PC-3 (cell line): Measurements from ENCODE around the gene PPP1R9B. TPM values are rescaled to one million over a fixed set of nuclear protein-coding genes. Genes with fewer than 3 reads are reported as not detected.

ENCODE experiments used
- ATAC-seq: fragments of 200-7000 bp; cut with Tn5 transposase; 2 replicates; pipeline ENCODE4 v1.9.1; 2020; ENCODE audit warnings: mild to moderate bottlenecking, moderate library complexity
- BruUV-seq: library from RNA; stranded (reverse); fragments of 400-500 nt; replicated peaks from 2 replicates; lab custom pipeline; 2021; lab: Mats Ljungman, UMichigan
- CTCF ChIA-PET: fragments of 300-600 bp; sonication (Branson Sonifier 250); formaldehyde crosslinking; loops from one replicate; lab custom pipeline; 2022; ENCODE audit warnings: antibody characterized with exemption; lab: Charles Lee
- POLR2A ChIA-PET: fragments of 300-600 bp; sonication (Branson Sonifier 250); formaldehyde crosslinking; loops from one replicate; lab custom pipeline; 2022; ENCODE audit warnings: antibody characterized with exemption; ENCODE audit not compliant: unreplicated experiment; lab: Charles Lee
- DNase-seq: peaks from one replicate; pipeline ENCODE4 v3.0.0-alpha.2; 2015
- H2AFZ ChIP-seq: fragments of 300-600 bp; sonication (generic); 2 replicates; pipeline ENCODE4 v1.6.0; 2016; ENCODE audit warnings: antibody characterized with exemption, low read length
- H3F3A ChIP-seq: fragments of 300-600 bp; sonication (generic); one replicate; pipeline ENCODE4 v1.6.0; 2017; ENCODE audit warnings: antibody characterized with exemption, low read length, control low read depth, mild to moderate bottlenecking; ENCODE audit not compliant: unreplicated experiment
- H3K27ac ChIP-seq: fragments of 300-600 bp; sonication (generic); 2 replicates; pipeline ENCODE4 v1.5.1; 2016; ENCODE audit warnings: mild to moderate bottlenecking, low read length
- H3K27me3 ChIP-seq: fragments of 300-600 bp; sonication (generic); 2 replicates; pipeline ENCODE4 v1.6.1; 2016; ENCODE audit warnings: low read length, mixed read lengths
- H3K36me3 ChIP-seq: fragments of 300-600 bp; sonication (generic); 2 replicates; pipeline ENCODE4 v1.6.1; 2016; ENCODE audit warnings: low read depth, mixed run types, low read length, mixed read lengths
- H3K4me1 ChIP-seq: fragments of 300-600 bp; sonication (generic); 2 replicates; pipeline ENCODE4 v1.5.1; 2016; ENCODE audit warnings: low read length; ENCODE audit not compliant: insufficient read depth
- H3K4me2 ChIP-seq: fragments of 300-600 bp; sonication (generic); 2 replicates; pipeline ENCODE4 v1.6.0; 2016; ENCODE audit warnings: low read length
- H3K4me3 ChIP-seq: fragments of 300-600 bp; sonication (generic); 2 replicates; pipeline ENCODE4 v1.5.1; 2016; ENCODE audit warnings: mild to moderate bottlenecking, low read length, mixed read lengths
- H3K79me2 ChIP-seq: fragments of 300-600 bp; sonication (generic); 2 replicates; pipeline ENCODE4 v1.6.1; 2017; ENCODE audit warnings: low read length, mixed read lengths
- H3K9ac ChIP-seq: fragments of 300-600 bp; sonication (generic); 2 replicates; pipeline ENCODE4 v1.6.0; 2016; ENCODE audit warnings: mild to moderate bottlenecking, low read length
- H3K9me2 ChIP-seq: fragments of 300-600 bp; sonication (generic); replicated peaks from 2 replicates; pipeline ENCODE4 v1.6.1; 2016; ENCODE audit warnings: mixed run types, low read length, mixed read lengths
- H3K9me3 ChIP-seq: fragments of 300-600 bp; sonication (generic); 2 replicates; pipeline ENCODE4 v1.6.1; 2016; ENCODE audit warnings: low read length, mixed read lengths
- H4K20me1 ChIP-seq: fragments of 300-600 bp; sonication (generic); 2 replicates; pipeline ENCODE4 v1.6.1; 2016; ENCODE audit warnings: low read length, mixed read lengths
- EZH2 ChIP-seq: fragments of 300-600 bp; sonication (generic); IDR thresholded peaks from one replicate; pipeline ENCODE4 v1.6.1; 2017; ENCODE audit warnings: antibody characterized with exemption, mild to moderate bottlenecking, low read length; ENCODE audit not compliant: unreplicated experiment
- EZH2phosphoT487 ChIP-seq: fragments of 300-600 bp; sonication (generic); IDR thresholded peaks from 2 replicates; pipeline ENCODE4 v1.6.1; 2018; ENCODE audit warnings: mild to moderate bottlenecking, antibody characterized with exemption, low read length, borderline replicate concordance
- intact Hi-C: fragments of 100-400 bp; cut with micrococcal nuclease; formaldehyde crosslinking; loops from 2 replicates; pipeline ENCODE4 v1.9.0; 2023
- total RNA-seq: library from RNA; depleted of rRNA; stranded (reverse); fragments of >200 nt; gene quantifications from 2 replicates; pipeline ENCODE4 v1.2.3, GENCODE V29; 2014
- TF ChIP-seq, protein P1 (sequence below): fragments of 300-600 bp; sonication (generic); conservative IDR thresholded peaks from 2 replicates; pipeline ENCODE4 v1.5.1; 2017; ENCODE audit warnings: antibody characterized with exemption, low read depth, mild to moderate bottlenecking, low read length

The PPP1R9B gene
- total RNA-seq, 1 experiment from 2014 or later, result 67.7 TPM

DNA sequence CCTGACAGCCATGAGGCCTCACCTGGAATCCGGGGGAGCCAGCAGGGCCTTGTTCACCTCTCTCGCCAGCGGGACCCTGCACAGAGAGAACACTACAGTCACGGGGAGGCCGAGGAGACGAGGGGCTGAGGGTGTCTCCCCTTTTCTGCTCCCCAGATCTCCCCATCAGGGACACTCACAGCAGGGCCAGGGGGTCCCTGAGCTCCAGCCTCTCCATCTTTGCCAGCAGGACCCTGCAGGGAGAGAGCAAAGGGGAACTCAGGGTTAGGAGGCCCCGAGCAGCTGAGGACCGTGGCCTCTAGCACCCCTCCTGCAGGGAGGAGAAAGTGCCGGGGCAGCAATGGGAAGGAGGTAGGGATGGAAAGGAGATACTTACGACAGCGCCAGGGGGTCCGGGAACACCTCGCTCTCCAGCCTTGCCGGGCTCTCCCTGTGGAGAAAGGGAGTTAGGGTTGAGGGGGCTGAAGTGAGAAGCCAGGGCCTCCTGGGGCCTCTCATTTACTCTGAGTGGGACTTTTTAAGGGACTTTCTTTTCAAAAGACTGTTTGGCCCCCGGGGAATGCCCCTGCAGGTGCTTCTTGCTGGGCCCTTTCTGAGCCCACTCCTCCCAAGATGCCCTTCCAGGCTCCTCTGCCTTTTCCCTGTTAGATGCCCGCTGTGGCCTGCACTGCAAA, 42.3 kb upstream of the PPP1R9B start:
- TF ChIP-seq, protein P1, sequence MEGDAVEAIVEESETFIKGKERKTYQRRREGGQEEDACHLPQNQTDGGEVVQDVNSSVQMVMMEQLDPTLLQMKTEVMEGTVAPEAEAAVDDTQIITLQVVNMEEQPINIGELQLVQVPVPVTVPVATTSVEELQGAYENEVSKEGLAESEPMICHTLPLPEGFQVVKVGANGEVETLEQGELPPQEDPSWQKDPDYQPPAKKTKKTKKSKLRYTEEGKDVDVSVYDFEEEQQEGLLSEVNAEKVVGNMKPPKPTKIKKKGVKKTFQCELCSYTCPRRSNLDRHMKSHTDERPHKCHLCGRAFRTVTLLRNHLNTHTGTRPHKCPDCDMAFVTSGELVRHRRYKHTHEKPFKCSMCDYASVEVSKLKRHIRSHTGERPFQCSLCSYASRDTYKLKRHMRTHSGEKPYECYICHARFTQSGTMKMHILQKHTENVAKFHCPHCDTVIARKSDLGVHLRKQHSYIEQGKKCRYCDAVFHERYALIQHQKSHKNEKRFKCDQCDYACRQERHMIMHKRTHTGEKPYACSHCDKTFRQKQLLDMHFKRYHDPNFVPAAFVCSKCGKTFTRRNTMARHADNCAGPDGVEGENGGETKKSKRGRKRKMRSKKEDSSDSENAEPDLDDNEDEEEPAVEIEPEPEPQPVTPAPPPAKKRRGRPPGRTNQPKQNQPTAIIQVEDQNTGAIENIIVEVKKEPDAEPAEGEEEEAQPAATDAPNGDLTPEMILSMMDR, result no peak
- TF ChIP-seq EZH2phosphoT487, result no peak
- TF ChIP-seq EZH2, result no peak
- Histone ChIP-seq H4K20me1 (no peaks in the 10 kb centered on the region), H3F3A (no peaks in the 10 kb centered on the region), H3K27me3 (no peaks in the 10 kb centered on the region), H3K27ac (no peak overlapping the region), H3K9me3 (no peaks in the 10 kb centered on the region), H3K4me1 (no peaks in the 10 kb centered on the region), H3K79me2 (no peaks in the 10 kb centered on the region), H3K4me3 (no peak overlapping the region), H3K4me2 (no peak overlapping the region), H2AFZ (no peak overlapping the region), H3K9ac (no peak overlapping the region), H3K36me3 (peaks cover 12% of the 10 kb centered on the region; the same call in 1 of the 2 replicates), H3K9me2 (no peaks in the 10 kb centered on the region)
- BruUV-seq, result no TSS peak
- no peak for DNase-seq
- ATAC-seq, result no peak
- intact Hi-C loops, result no loop called here
- ChIA-PET CTCF (no interaction called here), POLR2A (no interaction called here)

DNA sequence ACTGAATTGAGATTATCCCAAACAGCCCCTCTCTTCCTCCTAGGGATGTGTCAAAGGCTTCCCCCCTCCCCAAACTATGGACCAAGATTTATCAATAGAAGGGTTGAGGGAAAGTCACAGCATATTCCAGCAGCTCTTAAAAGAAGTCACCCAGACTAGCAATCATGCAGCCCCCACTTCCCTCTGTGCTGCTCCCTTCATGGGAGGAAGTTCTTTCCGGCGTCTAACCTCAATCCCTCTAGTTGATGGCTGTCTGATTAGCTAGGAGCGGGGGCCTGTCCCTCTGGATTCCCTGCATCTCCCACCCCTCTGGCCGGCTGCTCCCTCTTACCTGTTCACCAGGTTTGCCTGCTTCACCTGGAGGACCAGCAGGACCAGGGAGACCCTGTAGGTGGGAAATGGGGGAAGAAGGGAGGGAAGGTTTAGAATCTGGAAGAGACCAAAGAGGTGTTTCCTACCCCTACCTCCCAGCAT, 41.7 kb upstream of the PPP1R9B start:
- peaks cover 12% of the 10 kb centered on the region; the same call in 1 of the 2 replicates for H3K36me3 ChIP-seq
- intact Hi-C loops, result no loop called here

More for the DNA sequence above, 41.7 kb upstream of the PPP1R9B start:
- H3K4me3 ChIP-seq, result no peak overlapping the region
- H3K27ac ChIP-seq, result no peak overlapping the region
- H4K20me1 ChIP-seq, result no peaks in the 10 kb centered on the region
- H3F3A ChIP-seq, result no peaks in the 10 kb centered on the region
- TF ChIP-seq, protein P1, result no peak
- TF ChIP-seq EZH2phosphoT487 (no peak), EZH2 (no peak)
- no peaks in the 10 kb centered on the region for H3K4me1 ChIP-seq
- CTCF ChIA-PET, result no interaction called here
- DNase-seq (no peak), ATAC-seq (no peak)
- no peak overlapping the region for H2AFZ ChIP-seq
- H3K9me3 ChIP-seq, result no peaks in the 10 kb centered on the region
- H3K9ac ChIP-seq, result no peak overlapping the region
- BruUV-seq, result no TSS peak
- H3K9me2 ChIP-seq, result no peaks in the 10 kb centered on the region
- POLR2A ChIA-PET, result no interaction called here
- no peaks in the 10 kb centered on the region for H3K27me3 ChIP-seq
- no peak overlapping the region for H3K4me2 ChIP-seq
- H3K79me2 ChIP-seq, result no peaks in the 10 kb centered on the region
